IPS-15b (cell line): ENCODE measurements around the gene BPI.
"Not testable (repeated sequence)": the region's sequence is repeated elsewhere in the genome, so short reads cannot be mapped to it uniquely, and the experiment has no call there.

Experiments
- H3K27me3 ChIP-seq: one replicate; pipeline ENCODE4 v1.6.1; 2013; ENCODE audit warnings: low read length; ENCODE audit not compliant: control insufficient read depth, insufficient read depth
- H3K36me3 ChIP-seq: one replicate; pipeline ENCODE4 v1.6.1; 2013; ENCODE audit warnings: low read length; ENCODE audit not compliant: control insufficient read depth, insufficient read depth
- H3K4me1 ChIP-seq: one replicate; pipeline ENCODE4 v1.6.1; 2013; ENCODE audit warnings: mild to moderate bottlenecking, low read length; ENCODE audit not compliant: control insufficient read depth, insufficient read depth
- H3K4me3 ChIP-seq: one replicate; pipeline ENCODE4 v1.5.1; 2013; ENCODE audit warnings: low read depth, low read length
- H3K9ac ChIP-seq: one replicate; pipeline ENCODE4 v1.6.1; 2013; ENCODE audit warnings: low read depth, mild to moderate bottlenecking, low read length
- H3K9me3 ChIP-seq: one replicate; pipeline ENCODE4 v1.6.1; 2013; ENCODE audit warnings: mild to moderate bottlenecking, low read length; ENCODE audit not compliant: control insufficient read depth, insufficient read depth

Gene BPI

GRCh38 chr20:38278763-38279162 lies 25.2 kb upstream of the BPI start:
- H3K9me3 ChIP-seq = peaks cover 3% of the 10 kb centered on the region
- H3K4me3 ChIP-seq = no peak overlapping the region

GRCh38 chr20:38281176-38281915 lies 22.6 kb upstream of the BPI start:
- H3K4me3 ChIP-seq, H3K27me3 ChIP-seq, H3K9ac ChIP-seq, H3K9me3 ChIP-seq, H3K4me1 ChIP-seq, H3K36me3 ChIP-seq: not testable (repeated sequence)

More at GRCh38 chr20:38278763-38279162, 25.2 kb upstream of the BPI start:
- no peaks in the 10 kb centered on the region for H3K36me3 ChIP-seq
- H3K27me3 ChIP-seq = no peaks in the 10 kb centered on the region
- peaks cover 3% of the 10 kb centered on the region for H3K4me1 ChIP-seq
- no peak overlapping the region for H3K9ac ChIP-seq

GRCh38 chr20:38283236-38283635 lies 20.7 kb upstream of the BPI start:
- peaks cover 3% of the 10 kb centered on the region for H3K9me3 ChIP-seq
- no peaks in the 10 kb centered on the region for H3K27me3 ChIP-seq
- H3K36me3 ChIP-seq = no peaks in the 10 kb centered on the region
- H3K4me1 ChIP-seq = no peaks in the 10 kb centered on the region
- H3K9ac ChIP-seq = no peak overlapping the region
- no peak overlapping the region for H3K4me3 ChIP-seq

GRCh38 chr20:38284066-38284650 lies 19.8 kb upstream of the BPI start:
- not testable (repeated sequence) for H3K9me3 ChIP-seq, H3K36me3 ChIP-seq, H3K27me3 ChIP-seq, H3K4me1 ChIP-seq, H3K4me3 ChIP-seq, H3K9ac ChIP-seq

GRCh38 chr20:38284893-38285444 lies 19.0 kb upstream of the BPI start:
- no peaks in the 10 kb centered on the region for H3K36me3 ChIP-seq
- H3K27me3 ChIP-seq = no peaks in the 10 kb centered on the region
- H3K9me3 ChIP-seq = peaks cover 3% of the 10 kb centered on the region
- no peak overlapping the region for H3K4me3 ChIP-seq
- no peak overlapping the region for H3K9ac ChIP-seq
- no peaks in the 10 kb centered on the region for H3K4me1 ChIP-seq

GRCh38 chr20:38286586-38287531 lies 17.1 kb upstream of the BPI start:
- no peak overlapping the region for H3K4me3 ChIP-seq
- H3K27me3 ChIP-seq = no peaks in the 10 kb centered on the region
- no peaks in the 10 kb centered on the region for H3K9me3 ChIP-seq
- no peaks in the 10 kb centered on the region for H3K4me1 ChIP-seq
- no peaks in the 10 kb centered on the region for H3K36me3 ChIP-seq
- H3K9ac ChIP-seq = no peak overlapping the region

GRCh38 chr20:38290829-38291814 lies 12.8 kb upstream of the BPI start:
- H3K9ac ChIP-seq = no peak overlapping the region
- no peak overlapping the region for H3K4me3 ChIP-seq
- no peaks in the 10 kb centered on the region for H3K4me1 ChIP-seq
- no peaks in the 10 kb centered on the region for H3K9me3 ChIP-seq
- H3K27me3 ChIP-seq = no peaks in the 10 kb centered on the region
- H3K36me3 ChIP-seq = no peaks in the 10 kb centered on the region

GRCh38 chr20:38291966-38292365 lies 12.0 kb upstream of the BPI start:
- H3K4me3 ChIP-seq = no peak overlapping the region
- no peaks in the 10 kb centered on the region for H3K4me1 ChIP-seq

GRCh38 chr20:38293491-38294065 lies 10.4 kb upstream of the BPI start:
- no peaks in the 10 kb centered on the region for H3K9me3 ChIP-seq
- H3K4me1 ChIP-seq = no peaks in the 10 kb centered on the region
- no peak overlapping the region for H3K4me3 ChIP-seq
- no peak overlapping the region for H3K9ac ChIP-seq
- H3K27me3 ChIP-seq = no peaks in the 10 kb centered on the region
- H3K36me3 ChIP-seq = no peaks in the 10 kb centered on the region

More at GRCh38 chr20:38291966-38292365, 12.0 kb upstream of the BPI start:
- Histone ChIP-seq H3K9ac (no peak overlapping the region), H3K27me3 (no peaks in the 10 kb centered on the region), H3K9me3 (no peaks in the 10 kb centered on the region), H3K36me3 (no peaks in the 10 kb centered on the region)

- Histone ChIP-seq H3K4me3 (no peak overlapping the region), H3K27me3 (no peaks in the 10 kb centered on the region), H3K4me1 (no peaks in the 10 kb centered on the region), H3K36me3 (no peaks in the 10 kb centered on the region), H3K9ac (no peak overlapping the region), H3K9me3 (no peaks in the 10 kb centered on the region)
Measured at GRCh38 chr20:38294076-38294591, 9.8 kb upstream of the BPI start.
